ENCODE results near the gene GYS1. TPM values are rescaled to one million over a fixed set of nuclear protein-coding genes. Genes with fewer than 3 reads are reported as not detected.
A peak's percentile ranks its signal among the peaks of the same experiment; 100 is the strongest.

Gene GYS1
- total and polyA plus RNA-seq, 2 of the 8 experiments (the other 6 are each of a cell fraction or from before 2014, with no cell fraction given), result 30.0 to 38.7 TPM

- WGBS, 2 experiments (ENCODE audit: extremely low coverage in 1 of 2, insufficient coverage in 1 of 2, insufficient read length in 1 of 2, insufficient replicate concordance in 2 of 2, low coverage in 1 of 2, low lambda C conversion rate in 2 of 2, missing lambda C conversion rate in 1 of 2), result 87% methylated on average over 14 of the region's 15 CpGs; no CpG with 5 or more reads in 1 of the 2 experiments
- H2BK12ac ChIP-seq (ENCODE audit: low read depth, low read length), result no peak overlapping the region
- H3K56ac ChIP-seq (replicated peaks; ENCODE audit: insufficient read length, low read depth, low read length), result no peak overlapping the region
- DNase-seq (ENCODE audit: low read depth in 1 of 2, low spot score in 2 of 2), result no peak
- no peaks in the 10 kb centered on the region for H3K79me2 ChIP-seq (ENCODE audit: control insufficient read depth in 1 of 2, insufficient read depth in 2 of 2, low read length in 2 of 2)
- H3K4me3 ChIP-seq (ENCODE audit: extremely low read depth in 1 of 4, insufficient read depth in 2 of 4, low read depth in 3 of 4, low read length in 4 of 4), result no peak overlapping the region
- no peak overlapping the region for H2BK5ac ChIP-seq (ENCODE audit: low read depth, low read length)
- H3K4me2 ChIP-seq (ENCODE audit: insufficient read depth in 1 of 2, low read depth in 2 of 2, low read length in 2 of 2), result no peak overlapping the region
- CTCF ChIA-PET (ENCODE audit: partially characterized antibody), result interaction anchor here (0.7 to 2.2 kb wide), 3 partner anchors 42 to 117 kb away, joined by 3 to 6 read pairs (median 3); no protein-coding TSS in a partner anchor
- TF ChIP-seq RAD21 (IDR thresholded peaks at IDR 0.05 in 1 of 2, conservative IDR thresholded peaks at IDR 0.05 in 1 of 2; ENCODE audit: low read depth in 2 of 2, low read length in 2 of 2), result 0 out of 4 replicates have a peak, but pooled peaks of 1 of the 2 experiments have one; percentile 5
- no peak for TF ChIP-seq SAP30 (IDR thresholded peaks at IDR 0.05; ENCODE audit: insufficient read depth, insufficient replicate concordance, low read length)
- H4K91ac ChIP-seq (replicated peaks; ENCODE audit: insufficient read length, low read length), result no peak overlapping the region
- no peaks in the 10 kb centered on the region for H3K36me3 ChIP-seq (ENCODE audit: control insufficient read depth in 2 of 4, insufficient read depth in 4 of 4, low read length in 3 of 4)
- H3K4ac ChIP-seq (replicated peaks; ENCODE audit: insufficient read length, low read depth, low read length), result no peak overlapping the region
- no peak overlapping the region for H2BK20ac ChIP-seq (ENCODE audit: low read length)
- no peaks in the 10 kb centered on the region; the same call in none of the 2 replicates for H3K23me2 ChIP-seq (ENCODE audit: low read depth, low read length)
- POLR2A ChIA-PET (ENCODE audit: partially characterized antibody), result interaction anchor here (0.7 to 6.7 kb wide), 5 partner anchors 12 to 560 kb away, joined by 3 to 29 read pairs (median 4); partner anchors contain the start of gene FTL
- H2AFZ ChIP-seq (ENCODE audit: low read length), result no peak overlapping the region
- no peak overlapping the region for H2BK15ac ChIP-seq (ENCODE audit: low read length)
- H3K14ac ChIP-seq (ENCODE audit: insufficient read length), result no peak overlapping the region
- H3K4me1 ChIP-seq (replicated peaks in 1 of 4; ENCODE audit: control insufficient read depth in 3 of 4, insufficient read depth in 4 of 4, low read length in 3 of 4), result peaks cover 0 to 6% (median 5%) of the 10 kb centered on the region in 4 experiments; a peak in 5 of 7 replicates
- no peak overlapping the region for H3K9ac ChIP-seq (replicated peaks in 1 of 4; ENCODE audit: extremely low read depth in 1 of 4, low read depth in 3 of 4, low read length in 3 of 4)
- no peaks in the 10 kb centered on the region for H3K79me1 ChIP-seq (ENCODE audit: low read depth, low read length)
- no peak overlapping the region for H4K8ac ChIP-seq (ENCODE audit: extremely low read depth, insufficient read depth, low read length)
- FAIRE-seq, result no peak
- no peak overlapping the region for H2AK5ac ChIP-seq (ENCODE audit: low read depth, low read length)
- no peaks in the 10 kb centered on the region for H4K20me1 ChIP-seq (replicated peaks in 1 of 2; ENCODE audit: control insufficient read depth in 1 of 2, insufficient read depth in 2 of 2, low read length in 2 of 2)
- no peak overlapping the region for H3K23ac ChIP-seq (ENCODE audit: insufficient read length)
- no peak overlapping the region for H2BK120ac ChIP-seq (replicated peaks; ENCODE audit: low read depth, low read length)
- H3K18ac ChIP-seq (ENCODE audit: extremely low read depth, low read length), result no peak overlapping the region
- no peaks in the 10 kb centered on the region for H3K9me3 ChIP-seq (ENCODE audit: insufficient read depth in 2 of 2, low read depth in 1 of 2, low read length in 1 of 2)
- H4K5ac ChIP-seq (ENCODE audit: insufficient read length, low read depth, low read length), result no peak overlapping the region
- peaks cover 0 to 9% (median 8%) of the 10 kb centered on the region in 4 experiments; a peak in 5 of 7 replicates for H3K27me3 ChIP-seq (replicated peaks in 1 of 4; ENCODE audit: control insufficient read depth in 3 of 4, extremely low read depth in 1 of 4, insufficient read depth in 3 of 4, low read length in 3 of 4)
- H3K27ac ChIP-seq (ENCODE audit: low read depth, low read length), result no peak overlapping the region
Observed at GRCh38 chr19:48928164-48929025, 64.7 kb downstream of the GYS1 start.

Data from H1 (cell line).